GM12878 (cell line): Measurements from ENCODE around the gene RARRES1. TPM values are rescaled to one million over a fixed set of nuclear protein-coding genes. Genes with fewer than 3 reads are reported as not detected.

Experiments
- ATAC-seq: fragments of 200-7000 bp; cut with Tn5 transposase; 3 replicates; pipeline ENCODE4 v1.9.1; 2020; ENCODE audit warnings: mild to moderate bottlenecking, moderate library complexity
- BruUV-seq: library from RNA; stranded (reverse); fragments of 400-500 nt; replicated peaks from 2 replicates; lab custom pipeline; 2021; lab: Mats Ljungman, UMichigan
- CTCF ChIA-PET: fragments of 300-600 bp; sonication (Branson Sonifier 250); formaldehyde crosslinking; extraction: SDS; loops from one replicate; lab custom pipeline; 2021; ENCODE audit warnings: inconsistent platforms; lab: Yijun Ruan, JAX
- POLR2A ChIA-PET: fragments of 350-600 bp; formaldehyde crosslinking; extraction: SDS; loops from one replicate; lab custom pipeline; 2021; ENCODE audit warnings: inconsistent platforms; lab: Charles Lee
- RAD21 ChIA-PET: fragments of 300-600 bp; sonication (Branson Sonifier 250); formaldehyde crosslinking; loops from one replicate; lab custom pipeline; 2023; ENCODE audit warnings: antibody characterized with exemption; ENCODE audit not compliant: unreplicated experiment; lab: Charles Lee
- SMC1A ChIA-PET: fragments of 300-600 bp; sonication (Branson Sonifier 250); formaldehyde crosslinking; loops from one replicate; lab custom pipeline; 2023; ENCODE audit not compliant: unreplicated experiment, uncharacterized antibody; lab: Charles Lee
- DNase-seq: peaks from one replicate; pipeline ENCODE4 v3.0.0-alpha.2; 2011; ENCODE audit warnings: low read depth, low spot score
- FAIRE-seq: peaks from 3 replicates; lab custom pipeline; 2011; peaks lifted over from hg19 to GRCh38; lab: Jason Lieb, UNC
- H2AFZ ChIP-seq: 2 replicates; pipeline ENCODE4 v1.6.0; 2011; ENCODE audit warnings: low read depth, low read length, control low read depth; ENCODE audit not compliant: control insufficient read depth
- H3K27ac ChIP-seq: 2 replicates; pipeline ENCODE4 v1.5.1; 2011; ENCODE audit warnings: control low read depth; ENCODE audit not compliant: control insufficient read depth, insufficient read depth
- H3K27me3 ChIP-seq, 2 experiments: replicated peaks in 1 of 2; 2 replicates each; pipeline versions ENCODE4 v1.6.0 to v1.6.1; 2011; ENCODE audit warnings: low read length in 1 of 2; ENCODE audit not compliant: control insufficient read depth in 2 of 2, insufficient read depth in 2 of 2
- H3K36me3 ChIP-seq, 2 experiments: 2 replicates each; pipeline ENCODE4 v1.5.1; 2011; ENCODE audit warnings: low read length in 1 of 2; ENCODE audit not compliant: control insufficient read depth in 2 of 2, insufficient read depth in 2 of 2
- H3K4me1 ChIP-seq: 2 replicates; pipeline ENCODE4 v1.6.1; 2011; ENCODE audit warnings: mild to moderate bottlenecking, low read length, moderate library complexity, mixed read lengths; ENCODE audit not compliant: control insufficient read depth, insufficient read depth
- H3K4me2 ChIP-seq: 2 replicates; pipeline ENCODE4 v1.6.0; 2011; ENCODE audit warnings: control low read depth; ENCODE audit not compliant: control insufficient read depth, insufficient read depth
- H3K4me3 ChIP-seq: fragments of 200-600 bp; sonication (generic); 2 replicates; pipeline ENCODE4 v1.5.1; 2016
- H3K79me2 ChIP-seq: 2 replicates; pipeline ENCODE4 v1.6.0; 2011; ENCODE audit warnings: low read length; ENCODE audit not compliant: control insufficient read depth, insufficient read depth
- H3K9ac ChIP-seq: 2 replicates; pipeline ENCODE4 v1.8.0; 2011; ENCODE audit warnings: low read length, control low read depth, mixed read lengths; ENCODE audit not compliant: control insufficient read depth, insufficient read depth
- H3K9me3 ChIP-seq: replicated peaks from 3 replicates; pipeline ENCODE4 v1.5.1; 2011; ENCODE audit warnings: mild to moderate bottlenecking, low read length; ENCODE audit not compliant: control insufficient read depth, insufficient read depth
- H4K20me1 ChIP-seq: 2 replicates; pipeline ENCODE4 v1.6.0; 2011; ENCODE audit not compliant: control insufficient read depth, insufficient read depth
- NFXL1 ChIP-seq: fragments of 450-650 bp; IDR thresholded peaks from 2 replicates; pipeline ENCODE4 v1.6.1; 2017; ENCODE audit warnings: antibody characterized with exemption, mild to moderate bottlenecking, borderline replicate concordance
- WGBS: methylation state at CpG from one replicate; pipeline ENCODE4 v1.1.6; 2016; ENCODE audit warnings: low lambda C conversion rate; ENCODE audit not compliant: insufficient replicate concordance, insufficient coverage; ENCODE audit errors: missing lambda C conversion rate; 5-methylcytosine and 5-hydroxymethylcytosine counted together
- in situ Hi-C: fragments of 300-500 bp; cut with MboI; formaldehyde crosslinking; loops from 9 replicates; pipeline ENCODE4 v1.14.3; 2018; ENCODE audit warnings: mixed read lengths
- intact Hi-C: fragments of 100-400 bp; cut with micrococcal nuclease; formaldehyde crosslinking; loops from one replicate; pipeline ENCODE4 v1.14.2; 2022; ENCODE audit not compliant: unreplicated experiment
- polyA plus RNA-seq, 11 experiments: library from polyadenylated mRNA; depleted of rRNA in 4 of 11; unstranded in 6 of 11; stranded (reverse) in 5 of 11; fragments of >200 nt; fragmentation: Nextera tagmentation in 4 of 11; fragmentation: Illumina TruSeq in 1 of 11; extraction: Ambion mirVana in 4 of 11; extraction: Trizol in 1 of 11; gene quantifications; 1 replicate in 1 of 11; 2 replicates in 10 of 11; pipeline versions ENCODE4 v1.2.1 to v1.2.3, GENCODE V29; 2011 to 2016; ENCODE audit warnings: inconsistent platforms in 2 of 11, missing spikeins in 2 of 11, low read depth in 1 of 11
- total RNA-seq, 4 experiments: library from RNA; depleted of rRNA in 3 of 4; stranded (reverse); fragments of >200 nt in 3 of 4; fragmentation: Illumina TruSeq in 1 of 4; extraction: Trizol in 1 of 4; gene quantifications; 2 replicates each; pipeline versions ENCODE4 v1.2.1 to v1.2.3, GENCODE V29; 2013 to 2021
- TF ChIP-seq, protein P1 (sequence below): fragments of 450-650 bp; formaldehyde crosslinking; IDR thresholded peaks from 2 replicates; pipeline ENCODE4 v1.5.0; 2022; ENCODE audit warnings: mild to moderate bottlenecking, missing genetic modification characterization
- TF ChIP-seq, protein P2 (sequence below): fragments of 450-650 bp; IDR thresholded peaks from 2 replicates; pipeline ENCODE4 v1.6.1; 2016; ENCODE audit warnings: mild to moderate bottlenecking, moderate library complexity, borderline replicate concordance

The RARRES1 gene
- total and polyA plus RNA-seq, 10 of the 15 experiments (the other 5 are each of a cell fraction or from before 2014, with no cell fraction given) = 0.02 to 0.83 (median 0.63) TPM; not detected in 7

DNA sequence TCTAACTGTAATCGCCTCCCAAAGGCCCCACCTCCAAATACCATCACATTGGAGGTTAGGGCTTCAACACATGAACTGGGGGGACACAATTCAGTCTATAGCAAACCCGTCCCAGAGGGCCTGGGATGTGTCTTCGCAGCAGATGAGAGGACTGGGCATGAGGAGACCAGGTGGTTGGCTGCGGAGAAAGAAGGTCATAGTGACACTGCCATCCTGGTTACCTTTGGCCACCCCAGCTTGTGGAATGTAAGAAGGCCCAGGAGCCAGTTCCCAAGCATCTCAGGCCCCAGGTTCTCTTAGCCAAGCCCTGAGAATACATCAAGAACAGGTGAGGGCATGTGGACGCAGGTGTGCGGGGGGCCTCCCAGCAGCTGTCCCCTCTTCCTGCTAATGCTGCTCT lies 6.4 kb upstream of the RARRES1 start (continued):
- TF ChIP-seq, protein P1, sequence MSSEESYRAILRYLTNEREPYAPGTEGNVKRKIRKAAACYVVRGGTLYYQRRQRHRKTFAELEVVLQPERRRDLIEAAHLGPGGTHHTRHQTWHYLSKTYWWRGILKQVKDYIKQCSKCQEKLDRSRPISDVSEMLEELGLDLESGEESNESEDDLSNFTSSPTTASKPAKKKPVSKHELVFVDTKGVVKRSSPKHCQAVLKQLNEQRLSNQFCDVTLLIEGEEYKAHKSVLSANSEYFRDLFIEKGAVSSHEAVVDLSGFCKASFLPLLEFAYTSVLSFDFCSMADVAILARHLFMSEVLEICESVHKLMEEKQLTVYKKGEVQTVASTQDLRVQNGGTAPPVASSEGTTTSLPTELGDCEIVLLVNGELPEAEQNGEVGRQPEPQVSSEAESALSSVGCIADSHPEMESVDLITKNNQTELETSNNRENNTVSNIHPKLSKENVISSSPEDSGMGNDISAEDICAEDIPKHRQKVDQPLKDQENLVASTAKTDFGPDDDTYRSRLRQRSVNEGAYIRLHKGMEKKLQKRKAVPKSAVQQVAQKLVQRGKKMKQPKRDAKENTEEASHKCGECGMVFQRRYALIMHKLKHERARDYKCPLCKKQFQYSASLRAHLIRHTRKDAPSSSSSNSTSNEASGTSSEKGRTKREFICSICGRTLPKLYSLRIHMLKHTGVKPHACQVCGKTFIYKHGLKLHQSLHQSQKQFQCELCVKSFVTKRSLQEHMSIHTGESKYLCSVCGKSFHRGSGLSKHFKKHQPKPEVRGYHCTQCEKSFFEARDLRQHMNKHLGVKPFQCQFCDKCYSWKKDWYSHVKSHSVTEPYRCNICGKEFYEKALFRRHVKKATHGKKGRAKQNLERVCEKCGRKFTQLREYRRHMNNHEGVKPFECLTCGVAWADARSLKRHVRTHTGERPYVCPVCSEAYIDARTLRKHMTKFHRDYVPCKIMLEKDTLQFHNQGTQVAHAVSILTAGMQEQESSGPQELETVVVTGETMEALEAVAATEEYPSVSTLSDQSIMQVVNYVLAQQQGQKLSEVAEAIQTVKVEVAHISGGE (CRISPR knock-in tag) = no peak
- TF ChIP-seq NFXL1 = no peak

DNA sequence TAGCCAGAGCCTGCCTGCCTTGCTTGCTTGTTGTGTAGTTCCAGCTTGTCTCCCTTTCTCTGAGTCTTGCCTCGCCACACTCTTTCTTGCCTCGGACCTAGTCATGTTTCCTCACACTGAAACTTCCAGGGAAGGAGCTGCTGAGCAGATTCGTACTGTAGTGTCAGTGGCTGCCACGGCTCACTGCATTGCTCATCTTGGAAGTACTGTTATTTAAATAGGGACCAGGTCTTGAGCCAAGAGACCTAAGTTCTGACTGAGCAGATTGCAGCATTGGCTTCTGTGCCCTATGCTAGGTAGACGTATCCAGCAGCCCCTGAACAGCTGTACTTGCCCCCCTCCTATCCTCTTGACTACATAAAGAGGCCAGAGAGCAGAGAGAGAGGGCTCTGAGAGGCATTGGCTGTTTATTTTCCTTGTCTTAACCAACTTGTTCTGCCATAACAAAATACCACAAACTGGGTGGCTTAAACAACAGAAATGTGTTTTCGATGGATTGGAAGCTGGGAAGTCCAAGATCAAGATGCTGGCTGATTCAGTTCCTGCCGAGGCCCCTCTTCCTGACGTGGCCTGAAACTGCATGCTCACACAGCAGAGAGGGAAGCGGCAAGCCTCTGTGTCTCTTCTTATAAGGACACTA lies 5.8 kb upstream of the RARRES1 start:
- Histone ChIP-seq H3K27ac (no peak overlapping the region), H3K79me2 (no peaks in the 10 kb centered on the region), H2AFZ (no peak overlapping the region), H3K27me3 (no peaks in the 10 kb centered on the region), H3K9me3 (no peaks in the 10 kb centered on the region), H3K4me3 (no peak overlapping the region), H4K20me1 (no peaks in the 10 kb centered on the region), H3K9ac (no peak overlapping the region), H3K36me3 (no peaks in the 10 kb centered on the region), H3K4me1 (no peaks in the 10 kb centered on the region), H3K4me2 (no peak overlapping the region)
- CTCF ChIA-PET = interaction anchor here (0.9 to 3.4 kb wide), 2 partner anchors 11 to 86 kb away, joined by 4 to 22 read pairs; no protein-coding TSS in a partner anchor
- 68% methylated on average over 9 of the region's 9 CpGs for WGBS
- DNase-seq = no peak
- intact Hi-C loops (no loop called here), in situ Hi-C loops (no loop called here)
- no peak for FAIRE-seq
- TF ChIP-seq, protein P2, sequence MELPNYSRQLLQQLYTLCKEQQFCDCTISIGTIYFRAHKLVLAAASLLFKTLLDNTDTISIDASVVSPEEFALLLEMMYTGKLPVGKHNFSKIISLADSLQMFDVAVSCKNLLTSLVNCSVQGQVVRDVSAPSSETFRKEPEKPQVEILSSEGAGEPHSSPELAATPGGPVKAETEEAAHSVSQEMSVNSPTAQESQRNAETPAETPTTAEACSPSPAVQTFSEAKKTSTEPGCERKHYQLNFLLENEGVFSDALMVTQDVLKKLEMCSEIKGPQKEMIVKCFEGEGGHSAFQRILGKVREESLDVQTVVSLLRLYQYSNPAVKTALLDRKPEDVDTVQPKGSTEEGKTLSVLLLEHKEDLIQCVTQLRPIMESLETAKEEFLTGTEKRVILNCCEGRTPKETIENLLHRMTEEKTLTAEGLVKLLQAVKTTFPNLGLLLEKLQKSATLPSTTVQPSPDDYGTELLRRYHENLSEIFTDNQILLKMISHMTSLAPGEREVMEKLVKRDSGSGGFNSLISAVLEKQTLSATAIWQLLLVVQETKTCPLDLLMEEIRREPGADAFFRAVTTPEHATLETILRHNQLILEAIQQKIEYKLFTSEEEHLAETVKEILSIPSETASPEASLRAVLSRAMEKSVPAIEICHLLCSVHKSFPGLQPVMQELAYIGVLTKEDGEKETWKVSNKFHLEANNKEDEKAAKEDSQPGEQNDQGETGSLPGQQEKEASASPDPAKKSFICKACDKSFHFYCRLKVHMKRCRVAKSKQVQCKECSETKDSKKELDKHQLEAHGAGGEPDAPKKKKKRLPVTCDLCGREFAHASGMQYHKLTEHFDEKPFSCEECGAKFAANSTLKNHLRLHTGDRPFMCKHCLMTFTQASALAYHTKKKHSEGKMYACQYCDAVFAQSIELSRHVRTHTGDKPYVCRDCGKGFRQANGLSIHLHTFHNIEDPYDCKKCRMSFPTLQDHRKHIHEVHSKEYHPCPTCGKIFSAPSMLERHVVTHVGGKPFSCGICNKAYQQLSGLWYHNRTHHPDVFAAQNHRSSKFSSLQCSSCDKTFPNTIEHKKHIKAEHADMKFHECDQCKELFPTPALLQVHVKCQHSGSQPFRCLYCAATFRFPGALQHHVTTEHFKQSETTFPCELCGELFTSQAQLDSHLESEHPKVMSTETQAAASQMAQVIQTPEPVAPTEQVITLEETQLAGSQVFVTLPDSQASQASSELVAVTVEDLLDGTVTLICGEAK = no peak
- SMC1A ChIA-PET = no interaction called here
- ATAC-seq = no peak
- POLR2A ChIA-PET = no interaction called here
- no TSS peak for BruUV-seq
- RAD21 ChIA-PET = no interaction called here
